NCI-H2029 treated with DMSO at 0.1 percent for 48 hours (cell line): ENCODE results near the gene CYTH4.

ENCODE experiments used
- DNase-seq: peaks from one replicate; lab custom pipeline; 2025; lab: John Stamatoyannopoulos, UW

Gene CYTH4

GRCh38 chr22:37291559-37292298 lies 9.4 kb downstream of the CYTH4 start:
- no peak for DNase-seq

DNA sequence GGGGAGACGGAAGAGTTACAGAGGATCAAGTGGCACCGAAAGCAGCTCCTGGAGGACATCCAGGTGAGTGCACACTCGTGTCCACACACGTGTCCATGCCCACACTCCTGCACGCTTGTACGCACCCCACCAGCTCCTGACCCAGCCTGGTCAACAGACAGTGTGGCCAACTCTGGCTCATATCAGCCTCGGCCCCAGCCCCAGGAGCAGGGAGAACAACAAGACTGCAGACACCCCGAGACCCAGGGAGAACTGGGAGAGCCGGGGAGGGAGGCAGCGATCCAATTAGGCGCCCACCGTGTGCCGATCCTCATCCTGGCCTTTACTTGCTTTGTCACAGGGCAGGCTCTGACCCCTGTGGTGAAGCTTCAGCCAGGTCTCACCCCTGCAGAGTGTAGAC lies 10.3 kb downstream of the CYTH4 start:
- DNase-seq = no peak

DNA sequence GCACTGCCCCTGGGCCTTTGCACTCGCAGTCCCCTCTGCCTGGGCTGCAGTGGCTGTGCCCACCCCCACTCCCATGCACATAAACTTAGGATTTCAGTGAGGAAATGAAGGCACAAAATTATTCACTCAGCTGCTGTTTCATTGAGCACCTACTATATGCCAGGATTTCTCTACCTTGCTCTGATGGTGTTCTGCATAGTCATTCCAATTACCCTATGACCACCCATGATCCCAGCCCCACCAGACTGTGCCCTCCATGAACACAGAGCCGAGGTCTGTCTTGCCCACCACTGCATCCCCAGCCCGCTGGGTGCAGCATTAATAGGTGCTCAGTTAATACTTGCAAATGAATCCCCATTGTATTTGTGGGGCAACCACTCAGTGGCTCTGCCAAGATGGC lies 10.9 kb downstream of the CYTH4 start:
- no peak for DNase-seq

- no peak for DNase-seq
Measured at GRCh38 chr22:37294747-37295146, 12.4 kb downstream of the CYTH4 start.

DNA sequence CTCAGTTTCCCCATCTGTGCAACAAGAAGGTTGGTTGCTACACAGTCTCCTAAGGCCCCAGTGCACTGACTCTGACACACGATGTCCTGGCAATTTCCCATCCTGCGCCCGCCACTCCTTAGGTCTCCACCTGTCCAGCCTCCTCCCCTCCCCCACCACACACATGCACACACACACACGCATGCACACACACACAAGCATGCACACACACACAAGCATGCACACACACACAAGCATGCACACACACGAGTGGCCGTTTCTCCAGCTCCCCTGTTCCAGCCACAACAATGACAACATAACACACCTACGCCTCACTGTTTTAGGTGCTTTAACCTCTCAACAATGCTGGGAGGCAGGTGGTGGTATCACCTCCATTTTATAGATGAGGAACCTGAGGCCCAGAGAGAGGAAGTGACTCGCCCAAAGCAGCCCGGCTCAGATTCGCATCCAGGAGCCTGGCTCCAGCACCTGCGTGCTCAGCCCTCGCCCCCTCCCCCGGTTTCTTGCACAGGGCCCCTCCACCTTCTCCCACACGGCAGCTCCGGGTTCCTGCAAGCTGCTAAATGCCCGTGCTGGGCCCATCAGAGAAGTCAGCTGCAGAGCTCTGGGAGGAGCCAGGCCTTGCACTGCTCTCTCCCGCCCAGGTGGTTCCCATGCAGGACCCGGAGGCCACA lies 13.0 kb downstream of the CYTH4 start:
- no peak for DNase-seq

DNA sequence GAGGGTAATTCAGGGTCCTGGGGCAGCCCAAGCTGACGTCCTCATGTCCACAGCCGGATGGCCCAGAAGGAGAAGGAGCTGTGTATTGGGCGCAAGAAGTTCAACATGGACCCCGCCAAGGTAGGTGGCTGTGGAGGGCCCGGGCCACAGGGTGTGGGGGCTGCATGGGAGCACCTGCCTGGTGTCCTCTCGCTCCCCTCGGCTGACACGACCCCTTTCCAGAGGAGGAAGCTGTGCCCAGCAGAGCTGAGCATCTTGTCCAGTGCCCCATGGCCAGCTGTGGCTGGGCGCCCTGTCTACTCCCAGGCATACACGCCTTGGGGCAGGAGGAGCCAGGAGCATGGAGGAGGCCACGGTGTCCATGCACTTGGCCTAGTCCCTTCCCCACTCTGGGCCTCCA lies 13.6 kb downstream of the CYTH4 start:
- no peak for DNase-seq

GRCh38 chr22:37298748-37299495 lies 16.6 kb downstream of the CYTH4 start:
- DNase-seq = no peak

- DNase-seq = no peak
Measured at GRCh38 chr22:37299969-37300509, 17.7 kb downstream of the CYTH4 start.

- no peak for DNase-seq
Measured at GRCh38 chr22:37300551-37301017, 18.3 kb downstream of the CYTH4 start.

- DNase-seq = no peak
Measured at GRCh38 chr22:37301144-37301830, 19.0 kb downstream of the CYTH4 start.

DNA sequence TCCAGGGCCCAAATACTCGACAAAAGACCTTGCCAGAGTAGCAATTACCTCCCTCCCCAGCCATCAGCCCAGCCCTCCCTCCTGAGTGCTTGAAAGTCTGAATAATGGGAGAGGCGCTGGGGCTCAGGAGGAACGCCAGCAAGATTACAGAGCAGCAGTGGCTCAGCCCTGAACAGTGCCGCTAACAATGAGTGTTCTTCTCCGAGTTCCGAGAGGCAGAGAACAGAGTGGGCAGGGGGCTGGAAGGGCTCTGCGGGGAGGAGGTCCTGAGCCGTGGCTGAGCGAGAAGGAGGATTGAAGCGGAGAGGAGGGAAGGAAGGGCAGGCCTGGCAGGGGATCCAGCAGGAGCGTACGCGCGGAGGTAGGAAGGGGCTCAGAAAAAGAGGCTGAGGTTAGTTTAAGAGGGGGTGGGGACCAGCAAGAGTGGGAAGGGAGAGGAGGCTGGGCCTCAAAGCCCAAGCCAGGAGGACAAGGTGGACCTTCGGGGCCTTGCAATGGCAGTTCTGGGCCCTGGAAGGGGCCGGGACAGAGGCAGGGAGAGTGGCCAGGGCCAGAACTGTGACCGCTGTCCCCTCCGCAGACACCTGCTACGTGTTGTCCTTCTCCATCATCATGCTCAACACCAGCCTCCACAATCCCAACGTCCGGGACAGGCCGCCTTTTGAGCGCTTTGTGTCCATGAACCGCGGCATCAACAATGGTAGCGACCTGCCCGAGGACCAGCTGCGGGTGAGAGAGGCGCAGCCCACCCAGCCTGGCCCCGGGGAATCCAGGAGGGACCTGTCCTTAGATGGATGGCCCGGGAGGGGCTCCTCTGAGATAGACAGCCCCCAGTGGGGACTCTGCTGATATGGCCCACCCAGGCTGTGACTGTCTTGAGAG lies 20.6 kb downstream of the CYTH4 start:
- DNase-seq = no peak

- DNase-seq = no peak
Measured at GRCh38 chr22:37303821-37304274, 21.5 kb downstream of the CYTH4 start.

DNA sequence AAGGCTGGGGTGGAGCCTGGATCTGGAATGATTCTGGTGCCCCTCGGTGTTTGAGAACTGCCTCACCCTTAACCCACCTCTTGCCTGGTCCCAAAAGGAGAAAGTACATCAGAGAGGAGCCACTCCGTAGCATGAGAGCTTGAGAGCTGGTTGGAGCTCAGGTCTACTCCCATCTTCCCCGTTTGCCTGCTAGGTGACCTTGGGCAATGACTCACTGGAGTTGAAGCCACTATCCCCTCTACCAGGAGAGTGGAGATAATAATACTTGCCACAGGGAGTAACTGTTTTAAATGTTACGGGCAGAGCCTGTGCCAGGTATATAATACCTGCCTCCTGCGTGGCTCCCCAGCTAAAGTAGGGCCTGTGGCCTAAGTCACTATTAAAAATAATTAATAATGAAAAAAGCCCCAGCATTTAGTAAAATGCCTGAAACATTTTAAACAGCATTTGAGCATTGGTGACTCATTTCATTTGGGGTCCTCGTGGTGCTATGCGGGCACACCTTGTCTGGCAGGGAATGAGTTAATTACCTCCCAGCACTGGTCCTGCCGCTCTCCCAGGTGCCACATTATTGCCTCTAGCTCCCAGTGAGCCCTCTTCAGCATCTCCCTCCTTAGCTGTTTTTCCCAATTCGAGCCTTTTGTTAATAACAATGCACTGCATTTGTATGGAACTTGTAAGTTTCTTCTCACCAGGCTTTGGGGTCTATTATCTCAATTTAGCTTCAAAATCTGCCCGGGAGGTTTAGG lies 22.5 kb downstream of the CYTH4 start:
- DNase-seq = no peak

DNA sequence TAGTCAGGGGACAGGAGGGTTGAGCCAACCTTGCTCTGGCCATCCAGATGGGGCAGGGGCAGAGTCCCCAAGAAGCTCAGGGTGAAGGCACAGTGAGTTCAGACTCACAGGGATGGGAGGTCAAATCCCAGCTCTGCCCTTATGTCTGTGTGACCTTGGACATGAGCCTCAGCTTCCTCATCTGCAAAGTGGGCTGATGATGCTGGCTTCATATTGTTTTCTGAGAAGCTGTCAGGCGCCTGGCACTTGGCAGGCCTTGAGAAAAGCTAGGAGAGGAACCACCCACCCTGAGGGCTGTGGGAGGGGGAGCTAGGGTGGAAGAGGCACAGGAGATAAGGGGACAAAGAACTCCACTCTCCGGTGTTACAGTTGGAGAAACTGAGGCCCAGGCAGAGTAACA lies 23.6 kb downstream of the CYTH4 start:
- DNase-seq = no peak

DNA sequence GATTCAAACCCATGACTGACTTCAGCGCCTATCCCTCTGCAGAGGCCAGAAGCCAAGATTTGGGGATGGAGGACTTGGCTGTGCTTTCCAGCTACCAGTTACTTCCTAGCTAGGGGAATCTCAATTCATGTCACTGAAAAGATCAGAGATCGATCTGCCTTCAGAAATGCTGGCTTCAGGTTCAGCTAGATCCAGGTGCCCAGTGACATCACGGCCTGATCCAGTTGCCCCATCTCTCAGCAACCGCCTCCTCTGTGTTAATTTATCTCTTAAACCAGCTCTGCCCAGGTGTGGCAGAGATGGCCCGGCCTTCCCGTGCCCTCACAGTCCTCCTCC lies 24.2 kb downstream of the CYTH4 start:
- no peak for DNase-seq

DNA sequence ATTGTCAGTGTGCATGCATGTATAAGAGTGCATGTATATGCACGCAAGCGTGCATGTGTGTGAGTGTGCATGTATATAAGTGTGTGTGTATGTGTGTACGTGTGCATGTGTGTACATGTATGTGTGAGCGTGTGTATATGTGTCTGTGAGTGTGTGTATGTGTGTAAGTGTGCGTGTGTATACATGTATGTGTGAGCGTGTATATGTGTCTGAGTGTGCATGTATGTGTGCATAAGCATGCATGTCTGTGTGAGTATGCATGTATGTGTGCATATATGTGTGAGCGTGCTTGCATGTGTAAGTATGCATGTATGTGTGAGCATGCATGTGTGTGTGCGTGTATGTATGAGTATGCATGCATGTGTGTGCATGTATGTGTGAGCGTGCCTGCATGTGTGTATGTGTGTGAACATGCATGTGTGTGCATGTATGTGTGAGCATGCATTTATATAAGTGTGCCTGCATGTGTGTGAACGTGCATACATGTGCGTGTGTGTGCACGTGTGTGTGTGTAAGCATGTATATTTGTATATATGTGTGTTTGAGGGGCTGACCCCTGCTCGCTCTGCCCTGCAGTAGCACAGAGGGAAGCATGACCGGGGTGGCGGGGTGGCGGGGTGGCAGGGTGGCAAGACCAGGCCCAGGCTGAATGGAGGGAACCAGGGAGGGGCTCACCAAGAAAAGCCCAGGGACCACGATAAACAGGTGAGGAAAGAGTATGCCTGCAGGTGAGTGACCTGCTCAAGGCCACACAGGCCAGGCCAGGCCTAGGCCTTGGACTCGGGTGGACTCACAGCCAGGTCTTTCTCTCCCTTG lies 26.3 kb downstream of the CYTH4 start:
- DNase-seq = no peak

- no peak for DNase-seq
Measured at GRCh38 chr22:37309211-37310074, 27.1 kb downstream of the CYTH4 start.

GRCh38 chr22:37310075-37310606 lies 27.8 kb downstream of the CYTH4 start:
- no peak for DNase-seq
